ENCODE results near the gene IGFN1.
"Not testable (repeated sequence)": the region's sequence is repeated elsewhere in the genome, so short reads cannot be mapped to it uniquely, and the experiment has no call there.

Gene IGFN1

GRCh38 chr1:201219481-201220387 is 29.1 kb downstream of the IGFN1 start:
- no peak for DNase-seq

GRCh38 chr1:201220388-201220715 is 29.7 kb downstream of the IGFN1 start:
- DNase-seq, result no peak

- no peak for DNase-seq
Measured at GRCh38 chr1:201221201-201221846, 30.7 kb downstream of the IGFN1 start.

- DNase-seq, result no peak
Measured at GRCh38 chr1:201222125-201222524, 31.5 kb downstream of the IGFN1 start.

- DNase-seq, result no peak
Measured at GRCh38 chr1:201223852-201224665, 33.4 kb downstream of the IGFN1 start.

GRCh38 chr1:201224666-201225370 is 34.2 kb downstream of the IGFN1 start:
- no peak for DNase-seq

- no peak for DNase-seq
Measured at GRCh38 chr1:201226178-201226514, 35.5 kb downstream of the IGFN1 start.

GRCh38 chr1:201226859-201227488 is 36.4 kb downstream of the IGFN1 start:
- no peak for DNase-seq

GRCh38 chr1:201228011-201228983 is 37.7 kb downstream of the IGFN1 start:
- DNase-seq, result no peak

GRCh38 chr1:201229095-201229494 is 38.5 kb downstream of the IGFN1 start:
- no peak for DNase-seq

GRCh38 chr1:201229771-201230635 is 39.4 kb downstream of the IGFN1 start:
- DNase-seq, result no peak

GRCh38 chr1:201230676-201231075 is 40.1 kb downstream of the IGFN1 start:
- no peak for DNase-seq

- DNase-seq, result not testable (repeated sequence)
Measured at GRCh38 chr1:201239646-201240045, 49.0 kb downstream of the IGFN1 start.

- DNase-seq, result no peak
Measured at GRCh38 chr1:201240171-201240570, 49.5 kb downstream of the IGFN1 start.

GRCh38 chr1:201241736-201242135 is 51.1 kb downstream of the IGFN1 start:
- no peak for DNase-seq

GRCh38 chr1:201245082-201245481 is 54.5 kb downstream of the IGFN1 start:
- DNase-seq, result no peak

- no peak for DNase-seq
Measured at GRCh38 chr1:201248721-201249559, 58.3 kb downstream of the IGFN1 start.

- DNase-seq, result no peak
Measured at GRCh38 chr1:201250326-201251011, 59.8 kb downstream of the IGFN1 start.

- DNase-seq, result no peak
Measured at GRCh38 chr1:201251411-201251810, 60.8 kb downstream of the IGFN1 start.
